Measurements from ENCODE around the gene SERPINA9.

Gene SERPINA9

GRCh38 chr14:94481468-94482131 is 5.6 kb upstream of the SERPINA9 start:
- TF ChIP-seq ZNF274 (IDR thresholded peaks at IDR 0.05; ENCODE audit: low read depth, low read length), result no peak
- H3K4me3 ChIP-seq (ENCODE audit: low read length), result no peak overlapping the region

DNA sequence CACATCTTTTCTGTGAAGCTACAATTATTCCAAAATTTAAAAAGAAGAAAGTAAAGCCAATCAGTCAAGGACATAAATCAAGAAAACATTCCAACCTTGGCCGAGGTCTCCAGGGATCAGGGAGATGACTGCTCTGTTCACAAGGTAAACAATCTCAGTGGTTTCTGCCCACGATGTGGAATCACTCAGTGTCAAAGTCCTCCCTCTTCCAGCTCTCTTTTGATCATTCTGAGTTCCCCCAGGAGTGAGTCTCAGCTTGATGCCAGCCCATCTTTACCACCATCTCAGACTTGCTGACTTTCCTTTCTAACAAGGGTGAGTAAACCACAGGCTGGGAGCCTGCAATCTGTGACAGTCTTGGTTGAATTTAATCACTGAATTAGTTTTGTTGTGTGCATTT is 4.8 kb upstream of the SERPINA9 start:
- no peak overlapping the region for H3K4me3 ChIP-seq (ENCODE audit: low read length)
- TF ChIP-seq ZNF274 (IDR thresholded peaks at IDR 0.05; ENCODE audit: low read depth, low read length), result no peak

GRCh38 chr14:94478420-94478819 is 2.4 kb upstream of the SERPINA9 start:
- H3K4me3 ChIP-seq (ENCODE audit: low read length), result no peak overlapping the region

DNA sequence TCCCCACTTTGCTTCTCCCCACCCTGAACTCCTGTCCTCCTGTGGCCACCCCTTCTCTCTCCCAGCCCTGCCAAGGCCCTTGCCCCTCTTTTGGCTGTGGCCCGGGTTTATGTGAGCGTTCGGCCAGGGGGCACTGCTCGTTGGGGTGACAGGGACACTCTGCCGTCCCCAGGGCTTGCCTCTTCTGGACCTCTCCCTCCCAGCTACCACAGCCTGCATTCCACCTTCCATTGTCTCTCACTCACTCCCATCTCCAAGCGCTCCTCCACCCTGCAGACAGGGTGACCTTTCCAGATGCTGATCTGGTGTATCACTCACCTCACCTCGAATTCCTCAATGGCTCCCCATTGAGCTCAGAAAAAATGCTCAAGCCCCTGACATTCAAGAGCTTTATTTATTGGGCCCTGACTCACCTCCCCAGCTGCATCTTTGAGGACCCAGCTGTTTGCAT is 1.4 kb downstream of the SERPINA9 start:
- TF ChIP-seq ZNF274 (IDR thresholded peaks at IDR 0.05; ENCODE audit: low read depth, low read length), result no peak
- H3K4me3 ChIP-seq (ENCODE audit: low read length), result no peak overlapping the region

More at GRCh38 chr14:94478420-94478819, 2.4 kb upstream of the SERPINA9 start:
- TF ChIP-seq ZNF274 (IDR thresholded peaks at IDR 0.05; ENCODE audit: low read depth, low read length), result no peak

GRCh38 chr14:94473666-94474410 is 2.2 kb downstream of the SERPINA9 start:
- TF ChIP-seq ZNF274 (IDR thresholded peaks at IDR 0.05; ENCODE audit: low read depth, low read length), result no peak
- H3K4me3 ChIP-seq (ENCODE audit: low read length), result no peak overlapping the region

GRCh38 chr14:94472842-94473241 is 3.2 kb downstream of the SERPINA9 start:
- H3K4me3 ChIP-seq (ENCODE audit: low read length), result no peak overlapping the region
- no peak for TF ChIP-seq ZNF274 (IDR thresholded peaks at IDR 0.05; ENCODE audit: low read depth, low read length)

DNA sequence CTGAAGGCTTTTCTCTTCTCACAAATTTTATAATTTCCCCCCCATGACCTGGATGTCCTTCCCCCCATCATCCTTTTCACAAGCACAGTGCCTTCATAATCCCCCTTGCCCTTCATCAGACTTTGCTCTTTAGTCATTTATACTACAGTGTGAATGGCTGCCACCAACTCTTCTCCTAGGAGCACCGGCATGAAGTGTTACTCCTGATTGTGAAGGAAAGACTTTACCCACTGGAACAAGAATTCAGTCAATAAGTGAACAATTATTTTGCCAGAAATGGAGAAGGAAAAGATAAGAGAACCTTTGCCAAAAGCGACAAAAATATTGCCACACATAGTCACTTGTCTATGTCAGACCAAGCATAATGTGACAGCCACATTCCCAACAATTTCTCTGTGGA is 5.0 kb downstream of the SERPINA9 start:
- no peak overlapping the region for H3K4me3 ChIP-seq (ENCODE audit: low read length)
- no peak for TF ChIP-seq ZNF274 (IDR thresholded peaks at IDR 0.05; ENCODE audit: low read depth, low read length)

GRCh38 chr14:94470311-94470710 is 5.7 kb downstream of the SERPINA9 start:
- no peak for TF ChIP-seq ZNF274 (IDR thresholded peaks at IDR 0.05; ENCODE audit: low read depth, low read length)
- no peak overlapping the region for H3K4me3 ChIP-seq (ENCODE audit: low read length)

GRCh38 chr14:94469261-94469660 is 6.7 kb downstream of the SERPINA9 start:
- no peak overlapping the region for H3K4me3 ChIP-seq (ENCODE audit: low read length)
- TF ChIP-seq ZNF274 (IDR thresholded peaks at IDR 0.05; ENCODE audit: low read depth, low read length), result no peak

- H3K4me3 ChIP-seq (ENCODE audit: low read length), result no peak overlapping the region
- no peak for TF ChIP-seq ZNF274 (IDR thresholded peaks at IDR 0.05; ENCODE audit: low read depth, low read length)
Observed at GRCh38 chr14:94467728-94468520, 8.1 kb downstream of the SERPINA9 start.

DNA sequence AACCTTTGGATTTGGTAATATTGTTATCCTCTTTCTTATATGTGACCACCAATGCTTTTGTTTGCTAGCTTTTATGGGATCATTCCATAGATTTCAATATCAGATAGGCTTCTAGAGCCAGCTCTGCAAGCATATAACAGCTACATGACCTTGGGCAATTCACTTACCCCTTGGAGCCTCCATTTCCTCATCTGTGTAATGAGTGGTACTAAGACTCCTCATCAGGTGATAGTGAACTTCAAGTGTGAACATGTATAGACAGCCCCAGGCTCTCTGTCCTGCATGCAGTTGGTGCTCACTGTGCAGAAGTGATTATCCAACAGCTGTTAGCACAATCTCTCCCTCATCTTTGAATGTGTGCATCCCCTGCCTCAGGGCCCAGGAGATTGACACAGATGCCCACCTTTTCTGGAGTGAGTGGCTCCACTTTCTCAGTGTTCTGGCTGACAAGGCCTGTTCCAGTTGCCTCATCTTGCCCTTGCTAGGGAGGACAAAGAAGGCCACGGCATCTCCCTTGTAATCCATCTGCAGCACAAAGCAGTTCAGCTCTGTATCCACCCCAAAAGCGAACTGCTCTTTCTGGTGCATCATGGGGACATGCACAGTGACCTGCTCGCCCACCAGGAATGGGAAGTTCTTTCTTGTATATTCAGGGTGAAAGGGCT is 9.2 kb downstream of the SERPINA9 start:
- no peak overlapping the region for H3K4me3 ChIP-seq (ENCODE audit: low read length)
- no peak for TF ChIP-seq ZNF274 (IDR thresholded peaks at IDR 0.05; ENCODE audit: low read depth, low read length)

DNA sequence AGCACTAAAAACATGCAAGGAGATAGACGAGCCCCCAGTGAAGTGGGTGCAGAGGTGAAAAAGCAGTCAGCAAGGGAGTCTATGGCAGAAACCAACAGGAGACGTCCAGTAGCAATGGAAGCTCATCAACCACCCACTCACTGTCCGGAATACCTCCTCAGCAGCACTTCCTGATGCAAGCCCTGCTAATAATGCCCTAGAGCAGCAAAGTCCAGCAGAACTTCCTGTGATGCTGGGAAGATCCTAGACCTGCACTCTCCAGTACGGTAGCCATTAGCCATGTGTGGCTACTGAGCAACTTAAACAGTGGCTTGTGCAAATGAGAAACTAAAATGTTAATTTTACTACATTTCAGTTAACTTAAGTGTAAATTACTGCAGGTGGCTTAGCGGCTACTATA is 11.0 kb downstream of the SERPINA9 start:
- no peak overlapping the region for H3K4me3 ChIP-seq (ENCODE audit: low read length)
- no peak for TF ChIP-seq ZNF274 (IDR thresholded peaks at IDR 0.05; ENCODE audit: low read depth, low read length)

GRCh38 chr14:94464290-94464689 is 11.7 kb downstream of the SERPINA9 start:
- no peak overlapping the region for H3K4me3 ChIP-seq (ENCODE audit: low read length)
- no peak for TF ChIP-seq ZNF274 (IDR thresholded peaks at IDR 0.05; ENCODE audit: low read depth, low read length)
